Measurements from ENCODE around the gene OARD1. TPM values are rescaled to one million over a fixed set of nuclear protein-coding genes. Genes with fewer than 3 reads are reported as not detected.

The OARD1 gene
- 7.9 and 12.8 TPM in 2 replicates for total RNA-seq

DNA sequence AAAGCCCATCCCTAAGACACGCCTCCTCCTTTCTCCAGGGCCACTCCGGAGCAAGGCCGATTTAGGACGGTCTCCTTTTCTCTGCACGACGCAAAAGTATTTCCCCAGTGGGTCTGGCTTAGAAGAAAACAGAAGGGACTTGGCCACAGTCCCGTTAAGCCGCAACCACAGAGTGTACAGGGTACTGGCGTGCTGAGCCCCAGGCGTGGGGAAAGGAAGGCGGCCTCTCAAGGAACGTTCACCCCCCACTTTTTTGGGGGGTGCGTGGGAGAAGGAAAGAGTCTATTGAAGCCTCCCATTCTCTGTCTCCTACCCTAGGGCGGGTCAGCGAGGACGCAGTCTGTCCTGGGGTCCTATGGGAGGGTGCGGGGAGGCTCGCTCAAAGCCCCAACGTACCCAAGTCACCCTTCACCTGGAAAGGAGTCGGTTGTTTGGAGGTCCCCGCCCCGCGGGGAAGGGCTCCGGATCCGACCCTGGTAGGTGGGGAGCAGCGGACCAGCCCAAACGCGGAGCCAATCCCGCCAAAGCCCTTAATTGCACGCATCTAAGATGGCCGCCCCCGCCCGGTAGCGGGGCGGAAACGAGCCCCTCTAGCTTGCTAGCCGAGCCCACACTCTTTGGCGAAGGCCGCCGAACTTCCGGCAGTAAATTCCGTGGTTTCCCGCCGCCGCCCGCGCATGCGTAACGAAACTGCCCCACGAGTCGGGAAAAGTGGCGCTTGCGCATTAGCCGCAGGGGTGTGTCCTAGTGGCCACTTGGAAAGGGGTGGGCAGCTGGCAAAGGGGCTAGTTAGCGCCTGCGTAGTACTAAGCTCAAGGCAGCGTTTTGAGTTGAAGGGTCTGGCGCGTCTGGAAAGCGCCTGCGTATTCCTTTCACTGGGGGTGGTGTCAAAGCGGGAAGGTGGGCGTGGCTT lies at the start of gene OARD1:
TSS of gene OARD1 (minus strand) at position 434 of the 913 bp plus-strand sequence. CDS start 722 bp downstream, outside the sequence.

GRCh38 chr6:41072836-41073202 lies 663 bp upstream of the OARD1 start, which contains the start of gene NFYA:
NFYA (plus strand) TSS chr6:41072974; CDS start chr6:41079090, 6,116 bp downstream.

GRCh38 chr6:41053041-41053440 lies 19.1 kb downstream of the OARD1 start, which contains the start of gene APOBEC2:
APOBEC2 (plus strand) TSS chr6:41053202; CDS start chr6:41053348, 146 bp downstream.

DNA sequence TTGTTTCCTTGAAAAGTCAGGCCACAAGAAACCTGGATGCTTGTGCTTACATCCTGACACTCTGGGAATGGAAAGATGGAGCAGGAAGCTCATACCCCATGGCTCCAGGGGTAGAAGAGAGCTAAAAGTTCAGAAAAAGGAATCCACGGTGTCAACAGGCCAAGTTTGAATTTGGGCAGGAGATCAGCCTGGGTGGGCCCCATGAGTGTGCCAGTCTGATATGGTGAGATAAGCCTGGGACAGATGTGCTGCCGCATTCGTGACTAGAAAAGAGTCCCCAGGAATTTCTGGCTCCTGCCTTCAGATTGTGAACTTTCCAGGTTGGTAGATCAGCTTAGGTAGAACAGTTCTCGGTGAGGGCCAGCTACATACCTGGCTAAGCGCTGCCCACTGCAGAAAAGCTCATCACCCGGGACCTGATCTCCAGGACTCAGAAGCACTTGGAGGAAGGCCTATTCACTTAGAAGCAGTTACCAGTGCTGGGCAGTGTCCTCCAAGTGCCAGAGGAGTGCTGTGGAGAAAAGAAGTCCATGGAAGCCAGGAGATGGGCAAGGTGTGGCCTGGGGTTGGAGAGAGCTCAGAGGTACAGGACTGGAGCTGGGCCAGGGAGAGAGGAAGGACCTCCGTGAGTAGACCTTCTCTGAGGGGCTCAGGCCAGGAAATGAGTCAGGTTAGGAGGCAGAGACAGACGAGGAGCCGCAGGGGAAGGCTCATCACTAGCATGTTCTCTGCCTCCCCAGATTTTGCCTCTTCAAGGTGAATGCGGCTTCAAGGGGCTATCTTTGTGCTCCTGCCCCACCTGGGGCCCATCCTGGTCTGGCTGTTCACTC lies 29.7 kb downstream of the OARD1 start, which contains the start of gene TSPO2:
TSS of gene TSPO2 (plus strand) at position 242 of the 830 bp plus-strand sequence. CDS start at position 761, 519 bp downstream.

DNA sequence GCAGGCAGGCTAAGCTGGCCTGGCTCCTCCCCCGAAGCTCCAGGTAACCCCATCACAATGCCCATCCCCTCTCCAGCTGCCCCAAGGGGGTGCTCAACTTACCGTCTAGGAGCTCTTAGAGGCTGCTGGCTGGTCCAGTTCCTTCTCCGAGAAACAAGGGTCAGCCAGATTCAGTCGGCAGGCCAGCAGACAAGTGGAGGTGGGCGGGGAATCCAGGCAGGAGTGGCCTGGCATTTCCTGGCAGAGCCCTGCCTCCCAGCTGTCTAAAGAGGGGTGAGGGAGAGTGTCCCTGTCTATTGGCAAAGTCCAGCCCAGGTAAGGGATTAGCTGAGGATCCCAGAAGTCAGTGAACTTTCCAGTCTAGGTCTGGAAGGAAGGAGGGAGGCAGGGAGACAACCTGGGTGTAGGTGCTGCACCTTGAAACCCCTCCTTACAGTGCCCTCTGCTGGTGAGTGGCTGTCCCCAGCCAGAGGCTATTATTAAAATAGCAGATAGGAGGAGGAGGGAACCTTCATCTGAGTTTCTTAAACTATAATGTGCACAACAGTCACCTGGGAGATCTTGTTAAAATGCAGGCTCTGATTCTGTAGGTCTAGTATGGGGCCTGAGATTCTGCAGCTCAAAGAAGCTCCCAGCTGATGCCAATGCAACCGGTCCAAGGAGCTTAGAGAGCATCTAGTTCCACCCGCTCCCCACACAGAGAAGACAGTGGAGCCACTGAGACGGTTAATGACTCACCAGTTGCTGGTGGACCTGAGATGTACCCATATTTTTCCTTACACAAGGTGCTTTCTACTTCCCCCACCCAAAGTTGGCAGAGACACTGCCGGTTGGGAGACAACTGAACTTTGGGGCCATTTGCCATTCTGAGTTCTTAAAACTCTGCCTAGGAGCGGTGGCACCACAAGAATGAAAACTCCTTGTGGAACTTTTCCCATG lies 32.8 kb downstream of the OARD1 start, which contains the start of gene UNC5CL:
TSS of gene UNC5CL (minus strand) at position 162 of the 939 bp plus-strand sequence. CDS start 4,147 bp downstream, outside the sequence.

Other genes with a start within 250 kb of the OARD1 start
- gene UNC5CL, start 33.1 kb downstream of the OARD1 start, total RNA-seq: 0.13 and 0.32 TPM in 2 replicates
- gene TSPO2, start 29.9 kb downstream of the OARD1 start, total RNA-seq: not detected in 2 replicates
- gene APOBEC2, start 19.2 kb downstream of the OARD1 start, total RNA-seq: not detected in 2 replicates
- gene NFYA, start 618 bp upstream of the OARD1 start, total RNA-seq: 13.8 and 18.1 TPM in 2 replicates
- not detected in 2 replicates for gene TREML1, start 82.0 kb upstream of the OARD1 start, total RNA-seq
- not detected in 2 replicates for gene TREM2, start 90.8 kb upstream of the OARD1 start, total RNA-seq
- under 0.01 TPM in 1 of 2 replicates, not detected in the other for gene TREML2, start 128.8 kb upstream of the OARD1 start, total RNA-seq
- 0.13 TPM in 1 of 2 replicates, not detected in the other for gene TREML4, start 156.0 kb upstream of the OARD1 start, total RNA-seq
- 1.2 and 8.7 TPM in 2 replicates for gene TREM1, start 214.3 kb upstream of the OARD1 start, total RNA-seq